H9 (cell line): ENCODE measurements around the gene ALDH1A2. TPM values are rescaled to one million over a fixed set of nuclear protein-coding genes. Genes with fewer than 3 reads are reported as not detected.

Experiments used
- DNase-seq: peaks from one replicate; pipeline ENCODE4 v3.0.0-alpha.2; 2017
- H2AFZ ChIP-seq: one replicate; pipeline ENCODE4 v1.6.1; 2013; ENCODE audit warnings: mild to moderate bottlenecking, low read length, control low read depth, moderate library complexity
- H2AK5ac ChIP-seq: 2 replicates; pipeline ENCODE4 v1.6.1; 2013; ENCODE audit warnings: low read length, control low read depth, mixed read lengths; ENCODE audit not compliant: insufficient read length
- H2BK120ac ChIP-seq: one replicate; pipeline ENCODE4 v1.6.1; 2013; ENCODE audit warnings: low read depth, mild to moderate bottlenecking, low read length, control low read depth, inconsistent platforms; ENCODE audit not compliant: poor library complexity, severe bottlenecking
- H2BK12ac ChIP-seq: 2 replicates; pipeline ENCODE4 v1.6.1; 2013; ENCODE audit warnings: low read length, control low read depth, mixed read lengths, low read depth; ENCODE audit not compliant: insufficient read length
- H2BK15ac ChIP-seq: 2 replicates; pipeline ENCODE4 v1.6.1; 2013; ENCODE audit warnings: low read depth, low read length, control low read depth
- H2BK20ac ChIP-seq: one replicate; pipeline ENCODE4 v1.6.1; 2013; ENCODE audit warnings: low read depth, mild to moderate bottlenecking, low read length, control low read depth, inconsistent platforms; ENCODE audit not compliant: poor library complexity, severe bottlenecking
- H2BK5ac ChIP-seq: 2 replicates; pipeline ENCODE4 v1.6.1; 2013; ENCODE audit warnings: low read length, control low read depth, mixed read lengths; ENCODE audit not compliant: insufficient read length
- H3K14ac ChIP-seq: 2 replicates; pipeline ENCODE4 v1.6.1; 2013; ENCODE audit warnings: low read length, control low read depth; ENCODE audit not compliant: insufficient read depth
- H3K18ac ChIP-seq: 2 replicates; pipeline ENCODE4 v1.6.1; 2013; ENCODE audit warnings: low read depth, mild to moderate bottlenecking, mixed read lengths, low read length, control low read depth; ENCODE audit not compliant: insufficient read length
- H3K23ac ChIP-seq: 2 replicates; pipeline ENCODE4 v1.6.1; 2013; ENCODE audit warnings: low read length, control low read depth, mixed read lengths, low read depth; ENCODE audit not compliant: insufficient read length
- H3K23me2 ChIP-seq: 2 replicates; pipeline ENCODE4 v1.6.1; 2013; ENCODE audit warnings: low read depth, mild to moderate bottlenecking, mixed read lengths, low read length, control low read depth; ENCODE audit not compliant: insufficient read length, poor library complexity, severe bottlenecking
- H3K27ac ChIP-seq: 2 replicates; pipeline ENCODE4 v1.5.1; 2013; ENCODE audit warnings: low read length, control low read depth, mixed read lengths, low read depth; ENCODE audit not compliant: insufficient read length
- H3K27me3 ChIP-seq: 2 replicates; pipeline ENCODE4 v1.6.1; 2013; ENCODE audit warnings: low read length, control low read depth, inconsistent platforms; ENCODE audit not compliant: insufficient read depth
- H3K4ac ChIP-seq: 2 replicates; pipeline ENCODE4 v1.6.1; 2013; ENCODE audit warnings: low read depth, mild to moderate bottlenecking, control low read depth, inconsistent platforms, low read length, moderate library complexity
- H3K4me1 ChIP-seq: 2 replicates; pipeline ENCODE4 v1.6.1; 2013; ENCODE audit warnings: low read length, control low read depth, inconsistent platforms; ENCODE audit not compliant: insufficient read depth
- H3K4me2 ChIP-seq: 2 replicates; pipeline ENCODE4 v1.6.1; 2013; ENCODE audit warnings: low read length, control low read depth, mixed read lengths; ENCODE audit not compliant: insufficient read length, insufficient read depth
- H3K56ac ChIP-seq: 2 replicates; pipeline ENCODE4 v1.6.1; 2013; ENCODE audit warnings: low read depth, mild to moderate bottlenecking, mixed read lengths, low read length, control low read depth; ENCODE audit not compliant: insufficient read length
- H3K79me1 ChIP-seq: 2 replicates; pipeline ENCODE4 v1.6.1; 2013; ENCODE audit warnings: low read depth, mild to moderate bottlenecking, moderate library complexity, low read length, control low read depth, inconsistent platforms; ENCODE audit not compliant: insufficient read depth, poor library complexity, severe bottlenecking
- H3K79me2 ChIP-seq: 2 replicates; pipeline ENCODE4 v1.6.1; 2013; ENCODE audit warnings: low read length, control low read depth, inconsistent platforms; ENCODE audit not compliant: insufficient read depth
- H3K9ac ChIP-seq: 2 replicates; pipeline ENCODE4 v1.6.1; 2013; ENCODE audit warnings: low read length, control low read depth, mixed read lengths; ENCODE audit not compliant: insufficient read length; ENCODE audit errors: extremely low read depth
- H3K9me3 ChIP-seq: one replicate; pipeline ENCODE4 v1.6.1; 2013; ENCODE audit warnings: low read depth, low read length, inconsistent platforms; ENCODE audit not compliant: control insufficient read depth
- H3T11ph ChIP-seq: one replicate; pipeline ENCODE4 v1.6.1; 2013; ENCODE audit warnings: mild to moderate bottlenecking, low read length, control low read depth, inconsistent platforms
- H4K20me1 ChIP-seq: one replicate; pipeline ENCODE4 v1.6.1; 2013; ENCODE audit not compliant: control insufficient read depth, insufficient read length, insufficient read depth
- H4K5ac ChIP-seq: 2 replicates; pipeline ENCODE4 v1.6.1; 2013; ENCODE audit warnings: low read depth, mild to moderate bottlenecking, mixed read lengths, low read length, control low read depth; ENCODE audit not compliant: insufficient read length
- H4K8ac ChIP-seq: replicated peaks from 2 replicates; pipeline ENCODE4 v1.6.1; 2013; ENCODE audit warnings: low read length, control low read depth, mixed read lengths, low read depth; ENCODE audit not compliant: insufficient read length
- H4K91ac ChIP-seq: 2 replicates; pipeline ENCODE4 v1.6.1; 2013; ENCODE audit warnings: low read depth, mild to moderate bottlenecking, moderate library complexity, mixed read lengths, low read length, control low read depth; ENCODE audit not compliant: insufficient read length
- H3K27ac Mint-ChIP-seq, 3 experiments: 2 replicates in 2 of 3; 3 replicates in 1 of 3; pipeline ENCODE4 v1.8.0; 2020 to 2021; ENCODE audit warnings: mixed read lengths in 3 of 3, mild to moderate bottlenecking in 1 of 3, moderate library complexity in 1 of 3
- H3K27me3 Mint-ChIP-seq: 2 replicates; pipeline ENCODE4 v1.8.0; 2021; ENCODE audit warnings: low read depth, mild to moderate bottlenecking, moderate library complexity, mixed read lengths
- H3K36me3 Mint-ChIP-seq, 3 experiments: 2 replicates in 2 of 3; 3 replicates in 1 of 3; pipeline ENCODE4 v1.8.0; 2020 to 2021; ENCODE audit warnings: low read depth in 3 of 3, mixed read lengths in 3 of 3; ENCODE audit not compliant: insufficient read depth in 1 of 3
- H3K4me1 Mint-ChIP-seq, 2 experiments: 2 replicates each; pipeline ENCODE4 v1.8.0; 2020; ENCODE audit warnings: mixed read lengths in 2 of 2
- H3K4me3 Mint-ChIP-seq, 2 experiments: 2 replicates in 1 of 2; 3 replicates in 1 of 2; pipeline ENCODE4 v1.8.0; 2020 to 2021; ENCODE audit warnings: mild to moderate bottlenecking in 2 of 2, mixed read lengths in 2 of 2, moderate library complexity in 1 of 2
- H3K9me3 Mint-ChIP-seq, 2 experiments: 2 replicates in 1 of 2; 3 replicates in 1 of 2; pipeline ENCODE4 v1.8.0; 2020; ENCODE audit warnings: mild to moderate bottlenecking in 2 of 2, mixed read lengths in 2 of 2, moderate library complexity in 1 of 2
- WGBS: extraction: QIAGEN DNeasy Blood & Tissue Kit; methylation state at CpG from one replicate; pipeline ENCODE4 v1.1.7; 2013; ENCODE audit warnings: missing lambda C conversion rate, low lambda C conversion rate, mixed read lengths; ENCODE audit not compliant: insufficient read length; ENCODE audit errors: extremely low coverage; 5-methylcytosine and 5-hydroxymethylcytosine counted together
- total RNA-seq: library from RNA; stranded (reverse); gene quantifications from 2 replicates; pipeline ENCODE4 v1.2.1, GENCODE V29; 2021
- TF ChIP-seq, protein P1 (sequence below): fragments of 200-600 bp; sonication (generic); conservative IDR thresholded peaks from 3 replicates; pipeline ENCODE4 v1.8.0; 2021; ENCODE audit warnings: antibody characterized with exemption, mild to moderate bottlenecking

ALDH1A2 gene
- total RNA-seq, 1 experiment from 2014 or later = 0.72 TPM

DNA sequence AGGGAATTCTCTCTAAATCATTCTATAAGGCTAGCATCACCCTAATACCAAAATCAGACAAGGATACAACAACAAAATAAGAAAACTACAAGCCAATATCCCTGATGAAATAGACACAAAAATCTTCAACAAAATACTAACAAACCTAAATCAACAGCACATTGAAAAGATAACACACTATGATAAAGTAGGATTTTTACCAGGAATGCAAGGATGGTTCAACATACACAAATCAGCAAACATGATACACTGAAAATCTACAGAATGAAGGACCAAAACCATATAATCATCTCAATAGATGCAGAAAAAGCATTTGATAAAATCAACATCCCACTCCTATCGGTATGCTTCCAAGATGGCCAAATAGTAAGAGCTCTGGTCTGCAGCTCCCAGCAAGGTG is 39.5 kb downstream of the ALDH1A2 start:
- Histone ChIP-seq H2BK120ac (no peak overlapping the region), H4K91ac (no peak overlapping the region), H2BK5ac (no peak overlapping the region), H3K14ac (no peak overlapping the region), H4K8ac (no peak overlapping the region), H3K27ac (no peak overlapping the region), H3K4ac (no peak overlapping the region), H3K27me3 (no peaks in the 10 kb centered on the region), H2BK12ac (no peak overlapping the region), H3K79me1 (no peaks in the 10 kb centered on the region), H3K23ac (no peak overlapping the region), H3K4me1 (no peaks in the 10 kb centered on the region), H2AFZ (no peak overlapping the region), H3K56ac (no peak overlapping the region), H3K4me2 (no peak overlapping the region), H3K79me2 (no peaks in the 10 kb centered on the region), H2BK15ac (no peak overlapping the region), H3T11ph (no peak overlapping the region), H2AK5ac (no peak overlapping the region), H2BK20ac (no peak overlapping the region), H3K23me2 (no peaks in the 10 kb centered on the region), H3K18ac (no peak overlapping the region), H4K20me1 (no peaks in the 10 kb centered on the region), H4K5ac (no peak overlapping the region), H3K9me3 (no peaks in the 10 kb centered on the region), H3K9ac (no peak overlapping the region)
- TF ChIP-seq, protein P1, sequence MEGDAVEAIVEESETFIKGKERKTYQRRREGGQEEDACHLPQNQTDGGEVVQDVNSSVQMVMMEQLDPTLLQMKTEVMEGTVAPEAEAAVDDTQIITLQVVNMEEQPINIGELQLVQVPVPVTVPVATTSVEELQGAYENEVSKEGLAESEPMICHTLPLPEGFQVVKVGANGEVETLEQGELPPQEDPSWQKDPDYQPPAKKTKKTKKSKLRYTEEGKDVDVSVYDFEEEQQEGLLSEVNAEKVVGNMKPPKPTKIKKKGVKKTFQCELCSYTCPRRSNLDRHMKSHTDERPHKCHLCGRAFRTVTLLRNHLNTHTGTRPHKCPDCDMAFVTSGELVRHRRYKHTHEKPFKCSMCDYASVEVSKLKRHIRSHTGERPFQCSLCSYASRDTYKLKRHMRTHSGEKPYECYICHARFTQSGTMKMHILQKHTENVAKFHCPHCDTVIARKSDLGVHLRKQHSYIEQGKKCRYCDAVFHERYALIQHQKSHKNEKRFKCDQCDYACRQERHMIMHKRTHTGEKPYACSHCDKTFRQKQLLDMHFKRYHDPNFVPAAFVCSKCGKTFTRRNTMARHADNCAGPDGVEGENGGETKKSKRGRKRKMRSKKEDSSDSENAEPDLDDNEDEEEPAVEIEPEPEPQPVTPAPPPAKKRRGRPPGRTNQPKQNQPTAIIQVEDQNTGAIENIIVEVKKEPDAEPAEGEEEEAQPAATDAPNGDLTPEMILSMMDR = no peak
- Mint-ChIP-seq H3K36me3 (peaks cover 7 to 13% (median 8%) of the 10 kb centered on the region in 3 experiments; a peak in 6 of 7 replicates), H3K27ac (no peak overlapping the region), H3K9me3 (peaks cover 15 to 28% of the 10 kb centered on the region in 2 experiments), H3K4me1 (no peaks in the 10 kb centered on the region), H3K4me3 (no peak overlapping the region), H3K27me3 (peaks cover 41% of the 10 kb centered on the region)
- no CpG with 5 or more reads among the region's 1 CpG for WGBS
- no peak for DNase-seq
